Naive thymus-derived CD4-positive, alpha-beta T cell (primary cell): Measurements from ENCODE around the gene NUP98. TPM values are rescaled to one million over a fixed set of nuclear protein-coding genes. Genes with fewer than 3 reads are reported as not detected.

Experiments used
- ATAC-seq: fragments of 150-1000 bp; cut with Tn5 transposase; 2 replicates; pipeline ENCODE4 v1.10.0; 2021; ENCODE audit warnings: mild to moderate bottlenecking, moderate library complexity
- CTCF ChIA-PET: fragments of 350-600 bp; sonication (Branson Sonifier 250); formaldehyde crosslinking; loops from one replicate; lab custom pipeline; 2021; ENCODE audit warnings: antibody characterized with exemption; lab: Charles Lee
- POLR2A ChIA-PET: fragments of 350-600 bp; sonication (Branson Sonifier 250); formaldehyde crosslinking; loops from one replicate; lab custom pipeline; 2021; ENCODE audit warnings: antibody characterized with exemption, inconsistent platforms; lab: Charles Lee
- DNase-seq, 9 donors: peaks; one replicate each; pipeline versions ENCODE4 v3.0.0 to v3.0.0-alpha.2; 2020 to 2022; ENCODE audit warnings: mixed read lengths in 1 of 9
- H3K27ac ChIP-seq: one replicate; pipeline ENCODE4 v1.7.0; 2013; ENCODE audit warnings: mild to moderate bottlenecking, low read depth, low read length, moderate library complexity
- H3K27me3 ChIP-seq, 2 donors: one replicate each; pipeline ENCODE4 v1.7.0; 2013; ENCODE audit warnings: low read length in 2 of 2, mild to moderate bottlenecking in 2 of 2, moderate library complexity in 2 of 2; ENCODE audit not compliant: control insufficient read depth in 2 of 2, insufficient read depth in 2 of 2
- H3K36me3 ChIP-seq, 3 experiments: 1 replicate in 2 of 3; 2 replicates in 1 of 3; pipeline ENCODE4 v1.7.0; 2013; ENCODE audit warnings: low read length in 3 of 3, mild to moderate bottlenecking in 3 of 3, moderate library complexity in 1 of 3; ENCODE audit not compliant: insufficient read depth in 3 of 3, control insufficient read depth in 2 of 3
- H3K4me1 ChIP-seq, 2 donors: one replicate each; pipeline ENCODE4 v1.7.0; 2013; ENCODE audit warnings: low read length in 2 of 2, mild to moderate bottlenecking in 2 of 2, moderate library complexity in 1 of 2; ENCODE audit not compliant: control insufficient read depth in 2 of 2, insufficient read depth in 2 of 2
- H3K4me3 ChIP-seq: 2 replicates; pipeline ENCODE4 v1.7.0; 2013; ENCODE audit warnings: mild to moderate bottlenecking, low read length
- H3K9me3 ChIP-seq, 3 experiments: 1 replicate in 2 of 3; 2 replicates in 1 of 3; pipeline ENCODE4 v1.7.0; 2013; ENCODE audit warnings: low read length in 3 of 3; ENCODE audit not compliant: control insufficient read depth in 2 of 3
- H3K27ac Mint-ChIP-seq, 9 donors: one replicate each; pipeline ENCODE4 v1.8.0; 2020 to 2022; ENCODE audit warnings: mixed read lengths in 9 of 9, mild to moderate bottlenecking in 8 of 9, moderate library complexity in 5 of 9, inconsistent platforms in 2 of 9
- H3K27me3 Mint-ChIP-seq, 5 donors: one replicate each; pipeline ENCODE4 v1.8.0; 2021 to 2022; ENCODE audit warnings: mixed read lengths in 5 of 5, mild to moderate bottlenecking in 1 of 5
- H3K36me3 Mint-ChIP-seq, 5 donors: one replicate each; pipeline ENCODE4 v1.8.0; 2020 to 2022; ENCODE audit warnings: mixed read lengths in 5 of 5, mild to moderate bottlenecking in 3 of 5, inconsistent platforms in 1 of 5
- H3K4me1 Mint-ChIP-seq, 7 donors: one replicate each; pipeline ENCODE4 v1.8.0; 2020 to 2022; ENCODE audit warnings: mixed read lengths in 7 of 7, mild to moderate bottlenecking in 3 of 7, inconsistent platforms in 1 of 7
- H3K4me3 Mint-ChIP-seq, 10 donors: one replicate each; pipeline ENCODE4 v1.8.0; 2020 to 2022; ENCODE audit warnings: mild to moderate bottlenecking in 10 of 10, mixed read lengths in 10 of 10, moderate library complexity in 6 of 10, inconsistent platforms in 2 of 10
- H3K9me3 Mint-ChIP-seq, 11 donors: one replicate each; pipeline ENCODE4 v1.8.0; 2020 to 2022; ENCODE audit warnings: mixed read lengths in 11 of 11, mild to moderate bottlenecking in 4 of 11, inconsistent platforms in 1 of 11, moderate library complexity in 1 of 11
- intact Hi-C, 2 donors: fragments of 100-400 bp; cut with micrococcal nuclease; formaldehyde crosslinking; loops; one replicate each; pipeline ENCODE4 v1.15.1; 2023
- polyA plus RNA-seq, 2 donors: library from polyadenylated mRNA; unstranded; fragments of 300-500 nt; fragmentation: Illumina TruSeq; gene quantifications; one replicate each; pipeline ENCODE4 v1.2.3, GENCODE V29; 2021
- total RNA-seq, 6 experiments: library from RNA in 5 of 6; stranded (reverse) in 5 of 6; gene quantifications; 1 replicate in 5 of 6; 2 replicates in 1 of 6; pipeline ENCODE4 v1.2.3 and lab custom pipeline; 2021 to 2026

Gene NUP98
- total and polyA plus RNA-seq, 7 experiments from 2014 or later: 45.0 to 137 (median 104) TPM

GRCh38 chr11:3738241-3738640 lies 59.1 kb downstream of the NUP98 start:
- Histone ChIP-seq H3K27me3 (no peaks in the 10 kb centered on the region), H3K9me3 (no peaks in the 10 kb centered on the region), H3K27ac (no peak overlapping the region), H3K36me3 (peaks cover 23 to 64% (median 31%) of the 10 kb centered on the region in 3 experiments), H3K4me3 (no peak overlapping the region), H3K4me1 (no peaks in the 10 kb centered on the region)
- Mint-ChIP-seq H3K36me3 (peaks cover 4 to 45% (median 28%) of the 10 kb centered on the region in 5 donors), H3K4me1 (peaks cover 2 to 15% (median 6%) of the 10 kb centered on the region in 7 donors), H3K9me3 (no peaks in the 10 kb centered on the region), H3K27me3 (no peaks in the 10 kb centered on the region), H3K4me3 (no peak overlapping the region), H3K27ac (peak overlapping the region in 1 of 9 donors; percentile 21)
- DNase-seq (no peak), ATAC-seq (no peak)
- intact Hi-C loops: no loop called here
- ChIA-PET CTCF (no interaction called here), POLR2A (interaction anchor here (0.7 kb wide), 1 partner anchor 216 kb away, joined by 3 read pairs; no protein-coding TSS in a partner anchor)

- no peaks in the 10 kb centered on the region for H3K9me3 ChIP-seq
- ChIA-PET POLR2A (no interaction called here), CTCF (no interaction called here)
- Mint-ChIP-seq H3K9me3 (no peaks in the 10 kb centered on the region), H3K4me3 (no peak overlapping the region), H3K36me3 (peaks cover 4 to 51% (median 30%) of the 10 kb centered on the region in 5 donors), H3K4me1 (peaks cover 2 to 18% (median 14%) of the 10 kb centered on the region in 7 donors), H3K27ac (peak overlapping the region in 1 of 9 donors; percentile 21), H3K27me3 (no peaks in the 10 kb centered on the region)
- H3K27ac ChIP-seq: no peak overlapping the region
- no peak overlapping the region for H3K4me3 ChIP-seq
- no peak for ATAC-seq
- peaks cover 23 to 60% (median 31%) of the 10 kb centered on the region in 3 experiments for H3K36me3 ChIP-seq
- no peaks in the 10 kb centered on the region for H3K4me1 ChIP-seq
- intact Hi-C loops: no loop called here
- H3K27me3 ChIP-seq: no peaks in the 10 kb centered on the region
- no peak for DNase-seq
These were observed 59.9 kb downstream of the NUP98 start for GRCh38 chr11:3737386-3737933.

- H3K4me1 Mint-ChIP-seq: peaks cover 2 to 23% (median 16%) of the 10 kb centered on the region in 7 donors
- no peaks in the 10 kb centered on the region for H3K27me3 ChIP-seq
- peaks cover 4 to 53% (median 27%) of the 10 kb centered on the region in 5 donors for H3K36me3 Mint-ChIP-seq
- no peak overlapping the region for H3K27ac Mint-ChIP-seq
- DNase-seq (no peak), ATAC-seq (no peak)
- H3K27ac ChIP-seq: no peak overlapping the region
- POLR2A ChIA-PET: no interaction called here
- H3K36me3 ChIP-seq: peaks cover 23 to 59% (median 31%) of the 10 kb centered on the region in 3 experiments
- H3K4me3 ChIP-seq: no peak overlapping the region
- no peak overlapping the region for H3K4me3 Mint-ChIP-seq
- intact Hi-C loops: no loop called here
- CTCF ChIA-PET: no interaction called here
- H3K9me3 ChIP-seq: no peaks in the 10 kb centered on the region
- H3K9me3 Mint-ChIP-seq: no peaks in the 10 kb centered on the region
- H3K4me1 ChIP-seq: no peaks in the 10 kb centered on the region
- no peaks in the 10 kb centered on the region for H3K27me3 Mint-ChIP-seq
These were observed 60.5 kb downstream of the NUP98 start for GRCh38 chr11:3736816-3737215.

GRCh38 chr11:3735827-3736226 lies 61.5 kb downstream of the NUP98 start:
- no peaks in the 10 kb centered on the region for H3K27me3 ChIP-seq
- DNase-seq: no peak
- Mint-ChIP-seq H3K27ac (peak overlapping the region in 2 of 9 donors; percentile 8 to 59), H3K36me3 (peaks cover 4 to 51% (median 26%) of the 10 kb centered on the region in 5 donors), H3K9me3 (no peaks in the 10 kb centered on the region), H3K4me1 (peaks cover 2 to 23% (median 16%) of the 10 kb centered on the region in 7 donors), H3K4me3 (no peak overlapping the region), H3K27me3 (no peaks in the 10 kb centered on the region)
- ATAC-seq: no peak
- H3K4me3 ChIP-seq: no peak overlapping the region
- intact Hi-C loops: no loop called here
- CTCF ChIA-PET: no interaction called here
- POLR2A ChIA-PET: interaction anchor here (1.1 kb wide), 1 partner anchor 53 kb away, joined by 3 read pairs; no protein-coding TSS in a partner anchor
- peaks cover 23 to 60% (median 30%) of the 10 kb centered on the region in 3 experiments for H3K36me3 ChIP-seq
- H3K9me3 ChIP-seq: no peaks in the 10 kb centered on the region
- H3K4me1 ChIP-seq: no peaks in the 10 kb centered on the region
- no peak overlapping the region for H3K27ac ChIP-seq

- ChIA-PET POLR2A (interaction anchor here (1.5 kb wide), 1 partner anchor 76 kb away, joined by 3 read pairs; no protein-coding TSS in a partner anchor), CTCF (no interaction called here)
- Histone ChIP-seq H3K36me3 (peaks cover 18 to 74% (median 35%) of the 10 kb centered on the region in 3 experiments), H3K9me3 (no peaks in the 10 kb centered on the region), H3K27ac (no peak overlapping the region), H3K27me3 (no peaks in the 10 kb centered on the region), H3K4me1 (no peaks in the 10 kb centered on the region), H3K4me3 (no peak overlapping the region)
- peak in 4 of 9 donors; percentile 2 to 15 (median 5) for DNase-seq
- H3K27ac Mint-ChIP-seq: peak overlapping the region; percentile 13 to 91 (median 78)
- H3K36me3 Mint-ChIP-seq: peaks cover 15 to 68% (median 33%) of the 10 kb centered on the region in 5 donors
- no peaks in the 10 kb centered on the region for H3K27me3 Mint-ChIP-seq
- no peak for ATAC-seq
- intact Hi-C loops: loop anchor here in 1 of 2 donors (5.0 kb wide), 1 partner anchor 339 kb away; no protein-coding TSS in a partner anchor
- no peaks in the 10 kb centered on the region for H3K9me3 Mint-ChIP-seq
- H3K4me1 Mint-ChIP-seq: peaks cover 6 to 28% (median 21%) of the 10 kb centered on the region in 7 donors
- peak overlapping the region in 1 of 10 donors; percentile 19 for H3K4me3 Mint-ChIP-seq
These were observed 64.5 kb downstream of the NUP98 start for GRCh38 chr11:3732671-3733436.

GRCh38 chr11:3723014-3723708 lies 74.2 kb downstream of the NUP98 start:
- Mint-ChIP-seq H3K27ac (peak overlapping the region in 2 of 9 donors; percentile 11 to 25), H3K9me3 (peaks cover 0 to 2% (median 0%) of the 10 kb centered on the region in 11 donors), H3K4me1 (peaks cover 0 to 8% (median 2%) of the 10 kb centered on the region in 7 donors), H3K36me3 (peaks cover 19 to 61% (median 44%) of the 10 kb centered on the region in 5 donors), H3K27me3 (no peaks in the 10 kb centered on the region), H3K4me3 (no peak overlapping the region)
- intact Hi-C loops: no loop called here
- Histone ChIP-seq H3K27me3 (no peaks in the 10 kb centered on the region), H3K4me3 (no peak overlapping the region), H3K36me3 (peaks cover 17 to 84% (median 28%) of the 10 kb centered on the region in 3 experiments), H3K27ac (no peak overlapping the region), H3K4me1 (no peaks in the 10 kb centered on the region), H3K9me3 (peaks cover 0 to 3% (median 0%) of the 10 kb centered on the region in 3 experiments)
- no peak for DNase-seq
- POLR2A ChIA-PET: no interaction called here
- peak; percentile 68 for ATAC-seq
- CTCF ChIA-PET: no interaction called here
